ENCODE measurements around the gene TEX19.

The TEX19 gene

DNA sequence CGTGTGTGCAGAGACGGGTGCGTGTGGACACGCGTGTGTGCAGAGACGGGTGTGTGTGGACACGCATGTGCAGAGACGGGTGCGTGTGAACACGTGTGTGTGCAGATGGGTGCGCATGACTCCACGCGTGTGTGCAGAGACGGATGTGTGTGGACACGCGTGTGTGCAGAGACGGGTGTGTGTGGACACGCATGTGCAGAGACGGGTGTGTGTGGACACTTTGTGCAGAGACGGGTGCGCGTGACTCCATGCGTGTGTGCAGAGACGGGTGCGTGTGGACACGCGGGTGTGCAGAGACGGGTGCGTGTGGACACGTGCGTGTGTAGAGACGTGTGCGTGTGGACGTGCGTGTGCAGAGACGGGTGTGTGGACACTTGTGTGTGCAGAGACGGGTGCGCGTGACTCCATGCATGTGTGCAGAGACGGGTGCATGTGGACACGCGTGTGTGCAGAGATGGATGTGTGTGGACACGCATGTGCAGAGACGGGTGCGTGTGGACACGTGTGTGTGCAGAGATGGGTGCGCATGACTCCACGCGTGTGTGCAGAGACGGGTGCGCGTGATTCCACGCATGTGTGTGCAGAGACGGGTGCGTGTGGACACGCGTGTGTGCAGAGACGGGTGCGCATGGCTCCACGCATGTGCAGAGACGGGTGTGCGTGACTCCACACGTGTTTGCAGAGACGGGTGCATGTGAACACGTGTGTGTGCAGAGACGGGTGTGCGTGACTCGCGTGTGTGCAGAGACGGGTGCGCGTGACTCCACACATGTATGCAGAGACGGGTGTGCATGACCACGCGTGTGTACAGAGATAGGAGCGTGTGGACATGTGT, 40.1 kb upstream of the TEX19 start:
- in situ Hi-C loops (cut with MboI; ENCODE audit: low sequenced_read_pairs): no loop called here
- no peaks in the 10 kb centered on the region for H3K9me3 ChIP-seq
- no peak for DNase-seq (ENCODE audit: low spot score in 2 of 2)
- H3K36me3 ChIP-seq (replicated peaks): no peaks in the 10 kb centered on the region
- peaks cover 13% of the 10 kb centered on the region for H3K27me3 ChIP-seq (ENCODE audit: low read depth)
- no peak overlapping the region for H3K4me3 ChIP-seq
- peaks cover 4% of the 10 kb centered on the region; the same call in 1 of the 2 replicates for H3K4me1 ChIP-seq

- H3K9me3 ChIP-seq: no peaks in the 10 kb centered on the region
- in situ Hi-C loops (cut with MboI; ENCODE audit: low sequenced_read_pairs): no loop called here
- no peak overlapping the region for H3K4me3 ChIP-seq
- H3K36me3 ChIP-seq (replicated peaks): no peaks in the 10 kb centered on the region
- no peak for DNase-seq (ENCODE audit: low spot score in 2 of 2)
- peaks cover 13% of the 10 kb centered on the region for H3K27me3 ChIP-seq (ENCODE audit: low read depth)
- H3K4me1 ChIP-seq: peaks cover 4% of the 10 kb centered on the region; the same call in 1 of the 2 replicates
These were observed 39.4 kb upstream of the TEX19 start for GRCh38 chr17:82319619-82320062.

DNA sequence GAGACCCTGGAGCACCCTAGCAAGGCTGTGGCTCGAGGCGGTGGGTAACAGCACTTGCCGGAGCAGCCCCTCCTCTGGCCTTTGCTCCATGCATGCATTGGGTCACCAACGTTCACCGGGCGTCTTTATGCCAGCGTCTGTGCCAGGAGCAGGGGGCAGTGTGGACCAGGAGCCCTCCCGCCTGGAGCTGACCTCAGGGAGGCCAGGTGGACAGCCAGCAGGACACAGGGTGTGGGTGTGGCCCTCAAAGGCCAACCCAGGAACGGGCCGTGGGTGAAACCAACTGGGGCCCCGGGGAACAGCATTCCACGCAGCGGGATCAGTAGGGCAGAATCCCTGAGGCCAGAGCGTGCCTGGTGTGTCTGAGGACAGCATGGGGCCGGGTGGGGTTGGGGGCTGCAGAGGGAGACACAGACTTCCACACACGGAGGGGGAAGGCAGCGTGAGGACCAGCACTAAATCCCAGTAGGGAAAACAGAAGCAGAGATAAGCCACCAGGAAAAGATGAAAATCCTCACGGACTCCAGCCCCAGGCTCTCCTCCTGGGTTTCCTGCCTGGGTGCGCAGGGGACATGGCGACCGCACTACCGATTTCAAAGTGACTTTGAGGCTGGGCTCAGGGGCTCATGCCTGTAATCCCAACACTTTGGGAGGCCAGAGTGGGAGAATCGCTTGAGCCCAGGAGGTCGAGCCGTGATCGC, 38.8 kb upstream of the TEX19 start:
- in situ Hi-C loops (cut with MboI; ENCODE audit: low sequenced_read_pairs): no loop called here

GRCh38 chr17:82320956-82321927, 37.8 kb upstream of the TEX19 start:
- peaks cover 4% of the 10 kb centered on the region; the same call in 1 of the 2 replicates for H3K4me1 ChIP-seq
- peaks cover 13% of the 10 kb centered on the region for H3K27me3 ChIP-seq (ENCODE audit: low read depth)
- peak in 1 of 2 experiments; percentile 66 for DNase-seq (ENCODE audit: low spot score in 2 of 2)
- in situ Hi-C loops (cut with MboI; ENCODE audit: low sequenced_read_pairs): no loop called here
- no peaks in the 10 kb centered on the region for H3K9me3 ChIP-seq
- H3K4me3 ChIP-seq: no peak overlapping the region
- H3K36me3 ChIP-seq (replicated peaks): no peaks in the 10 kb centered on the region

More for the DNA sequence above, 38.8 kb upstream of the TEX19 start:
- peaks cover 13% of the 10 kb centered on the region for H3K27me3 ChIP-seq (ENCODE audit: low read depth)
- no peak overlapping the region for H3K4me3 ChIP-seq
- peaks cover 4% of the 10 kb centered on the region; the same call in 1 of the 2 replicates for H3K4me1 ChIP-seq
- no peaks in the 10 kb centered on the region for H3K9me3 ChIP-seq
- no peak for DNase-seq (ENCODE audit: low spot score in 2 of 2)
- H3K36me3 ChIP-seq (replicated peaks): no peaks in the 10 kb centered on the region

DNA sequence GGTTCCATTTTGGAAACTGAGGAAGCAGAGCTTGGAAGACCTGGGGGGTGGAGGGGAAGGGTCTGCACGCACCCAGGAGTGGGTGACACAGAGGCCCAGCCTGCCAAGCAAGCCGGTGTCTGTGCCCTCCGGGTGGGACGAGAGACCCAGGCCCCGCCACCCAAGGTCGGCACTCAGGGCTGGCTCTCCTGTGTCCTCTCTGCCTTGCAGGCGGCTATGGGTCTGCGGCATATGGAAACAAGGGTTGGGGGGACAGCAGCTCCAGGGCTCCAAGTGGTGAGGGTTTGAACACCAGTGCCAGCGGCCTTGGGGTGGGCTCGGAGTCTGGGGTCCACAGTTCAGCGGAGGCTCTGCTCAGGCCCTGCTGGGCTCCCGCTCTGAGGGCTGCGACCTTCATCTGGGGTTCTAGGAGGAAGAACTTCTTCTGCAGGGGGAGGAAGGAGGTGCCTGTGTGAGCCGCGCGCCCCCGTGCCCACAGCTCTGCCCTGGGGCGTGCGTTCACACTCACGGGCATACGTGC, 37.0 kb upstream of the TEX19 start:
- Histone ChIP-seq H3K4me3 (no peak overlapping the region), H3K4me1 (peaks cover 4% of the 10 kb centered on the region; the same call in 1 of the 2 replicates), H3K27me3 (ENCODE audit: low read depth) (peaks cover 13% of the 10 kb centered on the region), H3K36me3 (replicated peaks) (no peaks in the 10 kb centered on the region), H3K9me3 (no peaks in the 10 kb centered on the region)
- no peak for DNase-seq (ENCODE audit: low spot score in 2 of 2)
- in situ Hi-C loops (cut with MboI; ENCODE audit: low sequenced_read_pairs): no loop called here

DNA sequence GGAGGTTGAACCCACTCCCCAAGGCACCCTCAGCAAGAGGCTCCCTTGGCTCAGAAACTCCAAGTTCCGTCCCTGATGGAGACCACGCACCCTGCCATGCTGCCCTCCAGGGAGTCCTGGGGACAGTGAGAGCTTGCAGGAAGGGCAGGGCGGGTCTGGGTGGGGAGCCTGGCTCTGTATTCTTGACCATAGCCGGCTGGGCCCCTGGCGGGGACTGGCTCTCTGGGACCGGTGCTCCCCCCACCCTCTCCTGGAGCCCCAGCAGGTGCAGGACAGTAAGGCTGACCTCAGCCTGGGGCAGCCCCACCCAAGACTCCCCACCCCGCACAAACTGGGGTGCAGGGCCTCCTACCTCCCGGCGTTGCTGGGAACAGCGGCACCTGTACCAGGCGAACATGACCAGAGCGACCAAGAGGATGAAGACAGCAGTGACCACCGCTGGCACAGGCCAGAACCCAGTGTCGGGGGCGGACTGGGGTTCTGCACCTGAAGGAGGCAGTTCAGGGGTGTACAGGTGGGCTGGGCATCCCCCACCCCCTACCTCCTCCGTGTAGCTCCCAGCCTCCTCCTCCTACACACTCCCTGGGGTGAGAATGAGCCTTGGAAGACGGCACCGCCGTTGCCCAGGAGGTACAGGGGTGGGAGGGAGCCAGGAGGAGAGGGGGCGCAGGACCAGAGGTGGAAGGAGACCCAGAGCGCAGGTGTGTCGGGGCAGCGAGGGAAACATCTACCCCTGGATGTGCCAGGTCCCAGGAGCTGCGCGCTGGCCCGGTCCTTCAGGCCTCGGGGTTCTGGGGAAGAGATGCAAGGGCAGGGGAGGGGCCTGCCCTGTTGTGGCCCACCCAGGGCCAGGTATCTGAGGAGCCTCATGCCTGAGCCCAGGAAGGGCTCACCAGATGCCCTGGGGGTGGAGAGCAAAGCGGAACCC, 36.3 kb upstream of the TEX19 start:
- no peak for DNase-seq (ENCODE audit: low spot score in 2 of 2)
- in situ Hi-C loops (cut with MboI; ENCODE audit: low sequenced_read_pairs): no loop called here
- H3K9me3 ChIP-seq: no peaks in the 10 kb centered on the region
- peaks cover 13% of the 10 kb centered on the region for H3K27me3 ChIP-seq (ENCODE audit: low read depth)
- peaks cover 4% of the 10 kb centered on the region; the same call in 1 of the 2 replicates for H3K4me1 ChIP-seq
- no peaks in the 10 kb centered on the region for H3K36me3 ChIP-seq (replicated peaks)
- no peak overlapping the region for H3K4me3 ChIP-seq

GRCh38 chr17:82323514-82324234, 35.4 kb upstream of the TEX19 start:
- Histone ChIP-seq H3K9me3 (no peaks in the 10 kb centered on the region), H3K27me3 (ENCODE audit: low read depth) (peaks cover 13% of the 10 kb centered on the region), H3K4me3 (no peak overlapping the region), H3K36me3 (replicated peaks) (no peaks in the 10 kb centered on the region), H3K4me1 (peaks cover 4% of the 10 kb centered on the region; the same call in 1 of the 2 replicates)
- no peak for DNase-seq (ENCODE audit: low spot score in 2 of 2)
- in situ Hi-C loops (cut with MboI; ENCODE audit: low sequenced_read_pairs): no loop called here

DNA sequence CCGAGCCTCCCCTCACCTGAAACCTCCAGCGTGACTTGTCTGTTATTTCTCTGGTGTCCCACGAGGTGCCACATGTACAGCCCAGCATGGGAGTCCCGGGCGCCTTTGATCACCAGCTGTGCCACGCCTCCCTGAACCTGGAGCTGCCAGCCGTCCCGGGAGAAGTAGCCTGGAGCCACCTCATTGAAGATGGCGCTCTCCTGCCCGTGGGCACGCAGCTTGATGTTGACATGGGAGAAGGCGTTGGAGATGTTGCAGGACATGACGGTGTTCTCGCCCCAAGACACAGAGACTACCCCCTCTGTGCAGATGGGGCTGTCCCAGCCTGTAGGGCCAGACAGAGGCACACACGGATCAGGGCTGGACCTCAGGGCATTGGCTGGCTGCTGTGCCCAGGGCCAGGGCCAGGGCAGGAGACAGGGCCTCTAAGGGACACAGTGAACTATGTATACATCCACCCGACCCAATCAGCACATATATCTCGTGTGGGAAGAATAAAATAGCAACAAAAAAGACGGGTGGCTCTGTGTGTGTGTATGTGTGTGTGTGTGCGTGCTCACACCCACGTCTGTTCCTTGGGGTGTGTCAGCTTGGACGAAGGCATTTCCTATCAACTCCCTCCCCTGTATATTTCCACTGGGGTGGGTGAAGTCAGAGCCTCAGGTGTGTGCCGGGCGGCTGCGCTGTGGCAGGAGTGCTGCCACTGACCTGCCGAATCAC, 34.3 kb upstream of the TEX19 start:
- DNase-seq (ENCODE audit: low spot score in 2 of 2): no peak
- Histone ChIP-seq H3K27me3 (ENCODE audit: low read depth) (peaks cover 13% of the 10 kb centered on the region), H3K36me3 (replicated peaks) (no peaks in the 10 kb centered on the region), H3K9me3 (no peaks in the 10 kb centered on the region), H3K4me1 (peaks cover 4% of the 10 kb centered on the region; the same call in 1 of the 2 replicates), H3K4me3 (no peak overlapping the region)
- in situ Hi-C loops (cut with MboI; ENCODE audit: low sequenced_read_pairs): no loop called here

DNA sequence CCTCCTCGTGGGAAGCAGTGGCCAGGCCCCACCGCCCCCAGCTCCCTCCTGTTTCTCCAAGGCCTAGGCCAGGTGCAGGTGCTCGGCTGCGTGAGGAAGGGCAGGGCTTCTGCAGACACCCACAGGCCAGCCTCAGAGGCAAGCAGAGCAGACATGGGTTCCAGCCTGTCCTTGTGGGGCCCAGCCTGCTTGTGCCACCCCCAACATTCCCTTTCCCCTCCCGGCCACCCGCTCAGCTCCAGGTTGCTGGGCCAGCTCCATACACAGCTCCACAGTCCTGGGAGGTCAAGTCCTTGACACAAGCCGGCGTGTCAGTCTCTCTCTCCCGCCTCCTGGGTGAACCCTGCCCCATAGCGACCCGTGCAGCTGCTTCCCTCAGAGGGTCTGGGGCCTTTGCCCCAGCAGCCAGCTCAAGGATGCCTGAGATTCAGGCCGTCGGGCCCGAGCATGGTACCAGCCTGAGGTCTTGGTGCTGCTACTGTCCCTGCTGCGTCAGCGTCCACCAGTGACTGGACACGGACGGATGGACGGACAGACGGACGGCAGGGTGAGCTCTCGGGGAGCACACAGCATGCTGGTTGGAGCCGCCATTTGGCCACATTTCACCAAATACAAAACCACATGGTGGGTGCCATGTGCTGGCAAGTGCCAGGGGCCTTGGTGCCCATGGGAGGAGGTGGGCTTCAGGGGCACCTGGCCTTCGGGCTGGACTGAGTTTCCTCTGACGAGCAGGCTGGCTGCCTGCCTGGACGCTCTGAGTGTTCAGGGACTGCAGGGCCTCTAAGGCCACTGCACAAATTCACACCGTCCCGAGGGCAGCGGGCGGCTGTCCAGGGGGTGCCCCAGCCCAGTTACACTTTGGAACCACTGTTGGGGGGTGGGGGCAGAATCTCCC, 33.5 kb upstream of the TEX19 start:
- in situ Hi-C loops (cut with MboI; ENCODE audit: low sequenced_read_pairs): no loop called here
- DNase-seq (ENCODE audit: low spot score in 2 of 2): no peak
- peaks cover 13% of the 10 kb centered on the region for H3K27me3 ChIP-seq (ENCODE audit: low read depth)
- H3K9me3 ChIP-seq: no peaks in the 10 kb centered on the region
- H3K4me1 ChIP-seq: peaks cover 6% of the 10 kb centered on the region; the same call in 1 of the 2 replicates
- H3K36me3 ChIP-seq (replicated peaks): no peaks in the 10 kb centered on the region
- no peak overlapping the region for H3K4me3 ChIP-seq

- H3K36me3 ChIP-seq (replicated peaks): no peaks in the 10 kb centered on the region
- in situ Hi-C loops (cut with MboI; ENCODE audit: low sequenced_read_pairs): no loop called here
- H3K4me3 ChIP-seq: no peak overlapping the region
- H3K27me3 ChIP-seq (ENCODE audit: low read depth): peaks cover under 1% of the 10 kb centered on the region
- no peaks in the 10 kb centered on the region for H3K9me3 ChIP-seq
- no peak for DNase-seq (ENCODE audit: low spot score in 2 of 2)
- peaks cover 3% of the 10 kb centered on the region; the same call in 1 of the 2 replicates for H3K4me1 ChIP-seq
These were observed 31.8 kb upstream of the TEX19 start for GRCh38 chr17:82327289-82327688.

GRCh38 chr17:82327757-82328140, 31.3 kb upstream of the TEX19 start:
- H3K36me3 ChIP-seq (replicated peaks): no peaks in the 10 kb centered on the region
- no peak overlapping the region for H3K4me3 ChIP-seq
- H3K9me3 ChIP-seq: no peaks in the 10 kb centered on the region
- in situ Hi-C loops (cut with MboI; ENCODE audit: low sequenced_read_pairs): no loop called here
- H3K27me3 ChIP-seq (ENCODE audit: low read depth): no peaks in the 10 kb centered on the region; the same call in 1 of the 2 replicates
- DNase-seq (ENCODE audit: low spot score in 2 of 2): no peak
- H3K4me1 ChIP-seq: peaks cover 3% of the 10 kb centered on the region; the same call in 1 of the 2 replicates

Measured in HAP-1 (cell line).